Naive B cell (primary cell): ENCODE data around the gene CDC42EP5. TPM values are rescaled to one million over a fixed set of nuclear protein-coding genes. Genes with fewer than 3 reads are reported as not detected.
"Not testable (repeated sequence)": the region's sequence is repeated elsewhere in the genome, so short reads cannot be mapped to it uniquely, and the experiment has no call there.

Experiments used
- ATAC-seq, 2 donors: fragments of 150-1000 bp; cut with Tn5 transposase; 2 replicates each; pipeline ENCODE4 v1.10.0; 2021; ENCODE audit warnings: low read depth in 2 of 2, mild to moderate bottlenecking in 2 of 2, moderate library complexity in 2 of 2
- DNase-seq: peaks from one replicate; pipeline ENCODE4 v3.0.0; 2022
- H3K27ac Mint-ChIP-seq, 6 donors: one replicate each; pipeline ENCODE4 v1.8.0; 2020 to 2022; ENCODE audit warnings: mild to moderate bottlenecking in 6 of 6, mixed read lengths in 6 of 6, moderate library complexity in 5 of 6, inconsistent platforms in 2 of 6
- H3K27me3 Mint-ChIP-seq, 3 donors: one replicate each; pipeline ENCODE4 v1.8.0; 2021 to 2022; ENCODE audit warnings: mixed read lengths in 3 of 3, mild to moderate bottlenecking in 1 of 3
- H3K36me3 Mint-ChIP-seq, 2 donors: one replicate each; pipeline ENCODE4 v1.8.0; 2020 to 2022; ENCODE audit warnings: mixed read lengths in 2 of 2, inconsistent platforms in 1 of 2, mild to moderate bottlenecking in 1 of 2
- H3K4me1 Mint-ChIP-seq, 3 donors: one replicate each; pipeline ENCODE4 v1.8.0; 2020 to 2022; ENCODE audit warnings: mixed read lengths in 3 of 3, inconsistent platforms in 1 of 3, mild to moderate bottlenecking in 1 of 3, moderate library complexity in 1 of 3
- H3K4me3 Mint-ChIP-seq, 8 donors: one replicate each; pipeline ENCODE4 v1.8.0; 2020 to 2022; ENCODE audit warnings: mild to moderate bottlenecking in 8 of 8, mixed read lengths in 8 of 8, moderate library complexity in 8 of 8, inconsistent platforms in 2 of 8
- H3K9me3 Mint-ChIP-seq, 7 donors: one replicate each; pipeline ENCODE4 v1.8.0; 2020 to 2022; ENCODE audit warnings: mixed read lengths in 7 of 7, mild to moderate bottlenecking in 5 of 7, inconsistent platforms in 2 of 7, moderate library complexity in 1 of 7
- polyA plus RNA-seq, 6 donors: library from polyadenylated mRNA; unstranded; fragments of 300-500 nt; fragmentation: Illumina TruSeq; gene quantifications; one replicate each; pipeline ENCODE4 v1.2.3, GENCODE V29; 2021; ENCODE audit warnings: low read depth in 6 of 6

Gene CDC42EP5
- polyA plus RNA-seq, 6 donors from 2014 or later: not detected

- Mint-ChIP-seq H3K27ac (peak overlapping the region; percentile 99 to 100 (median 100)), H3K4me3 (peak overlapping the region; percentile 89 to 99 (median 98)), H3K9me3 (peaks cover 0 to 2% (median 0%) of the 10 kb centered on the region in 7 donors), H3K27me3 (no peaks in the 10 kb centered on the region), H3K4me1 (peaks cover 34 to 51% (median 37%) of the 10 kb centered on the region in 3 donors), H3K36me3 (peaks cover 6 to 15% of the 10 kb centered on the region in 2 donors)
- peak; percentile 7 to 11 for ATAC-seq
- no peak for DNase-seq
These were observed 24.9 kb downstream of the CDC42EP5 start for GRCh38 chr19:54448040-54448773.

GRCh38 chr19:54446349-54446748 lies 26.7 kb downstream of the CDC42EP5 start:
- Mint-ChIP-seq H3K4me3 (peak overlapping the region in 3 of 8 donors; percentile 79 to 98 (median 96)), H3K4me1 (peaks cover 32 to 39% (median 39%) of the 10 kb centered on the region in 3 donors)
- ATAC-seq, H3K36me3 Mint-ChIP-seq, H3K27ac Mint-ChIP-seq, H3K27me3 Mint-ChIP-seq, H3K9me3 Mint-ChIP-seq, DNase-seq: not testable (repeated sequence)

GRCh38 chr19:54444737-54445136 lies 28.4 kb downstream of the CDC42EP5 start:
- Mint-ChIP-seq H3K36me3 (peaks cover 0 to 9% of the 10 kb centered on the region in 2 donors), H3K4me3 (peak overlapping the region in 1 of 8 donors; percentile 27), H3K27me3 (no peaks in the 10 kb centered on the region), H3K9me3 (peaks cover 0 to 2% (median 0%) of the 10 kb centered on the region in 7 donors), H3K27ac (peak overlapping the region in 2 of 6 donors; percentile 15 to 51), H3K4me1 (peaks cover 16 to 23% (median 23%) of the 10 kb centered on the region in 3 donors)
- no peak for DNase-seq
- no peak for ATAC-seq

- no peak overlapping the region for H3K4me3 Mint-ChIP-seq
- peaks cover 1 to 19% (median 5%) of the 10 kb centered on the region in 3 donors for H3K4me1 Mint-ChIP-seq
- peaks cover 0 to 9% of the 10 kb centered on the region in 2 donors for H3K36me3 Mint-ChIP-seq
- no peaks in the 10 kb centered on the region for H3K9me3 Mint-ChIP-seq
- ATAC-seq (no peak), DNase-seq (no peak)
- H3K27me3 Mint-ChIP-seq: no peaks in the 10 kb centered on the region
- H3K27ac Mint-ChIP-seq: no peak overlapping the region
These were observed 32.5 kb downstream of the CDC42EP5 start for GRCh38 chr19:54440641-54441040.

- peaks cover 8 to 19% (median 14%) of the 10 kb centered on the region in 3 donors for H3K4me1 Mint-ChIP-seq
- peak overlapping the region in 2 of 6 donors; percentile 36 to 69 for H3K27ac Mint-ChIP-seq
- H3K27me3 Mint-ChIP-seq: no peaks in the 10 kb centered on the region
- H3K36me3 Mint-ChIP-seq: peaks cover 0 to 9% of the 10 kb centered on the region in 2 donors
- no peak for DNase-seq
- no peak overlapping the region for H3K4me3 Mint-ChIP-seq
- no peaks in the 10 kb centered on the region for H3K9me3 Mint-ChIP-seq
- ATAC-seq: peak; percentile 47 to 59
These were observed 33.8 kb downstream of the CDC42EP5 start for GRCh38 chr19:54439174-54439851.

- ATAC-seq (no peak), DNase-seq (no peak)
- Mint-ChIP-seq H3K4me1 (peaks cover 14 to 24% (median 14%) of the 10 kb centered on the region in 3 donors), H3K36me3 (no peaks in the 10 kb centered on the region), H3K27me3 (no peaks in the 10 kb centered on the region), H3K4me3 (no peak overlapping the region), H3K27ac (peak overlapping the region in 1 of 6 donors; percentile 38), H3K9me3 (no peaks in the 10 kb centered on the region)
These were observed 36.4 kb downstream of the CDC42EP5 start for GRCh38 chr19:54436628-54437252.

- Mint-ChIP-seq H3K36me3 (no peaks in the 10 kb centered on the region), H3K4me3 (no peak overlapping the region), H3K27me3 (peaks cover 0 to 6% (median 2%) of the 10 kb centered on the region in 3 donors), H3K4me1 (peaks cover 18 to 28% (median 19%) of the 10 kb centered on the region in 3 donors), H3K27ac (no peak overlapping the region), H3K9me3 (no peaks in the 10 kb centered on the region)
- no peak for DNase-seq
- no peak for ATAC-seq
These were observed 37.0 kb downstream of the CDC42EP5 start for GRCh38 chr19:54436031-54436523.

- DNase-seq (no peak), ATAC-seq (no peak)
- Mint-ChIP-seq H3K27ac (peak overlapping the region in 1 of 6 donors; percentile 47), H3K4me1 (peaks cover 21 to 30% (median 21%) of the 10 kb centered on the region in 3 donors), H3K27me3 (peaks cover 0 to 9% (median 4%) of the 10 kb centered on the region in 3 donors), H3K9me3 (no peaks in the 10 kb centered on the region), H3K36me3 (no peaks in the 10 kb centered on the region), H3K4me3 (no peak overlapping the region)
These were observed 37.5 kb downstream of the CDC42EP5 start for GRCh38 chr19:54435551-54436016.

GRCh38 chr19:54434873-54435214 lies 38.3 kb downstream of the CDC42EP5 start:
- Mint-ChIP-seq H3K36me3 (no peaks in the 10 kb centered on the region), H3K27ac (no peak overlapping the region), H3K4me3 (peak overlapping the region in 2 of 8 donors; percentile 4 to 15), H3K4me1 (peaks cover 23 to 30% (median 26%) of the 10 kb centered on the region in 3 donors), H3K27me3 (peaks cover 0 to 13% (median 4%) of the 10 kb centered on the region in 3 donors), H3K9me3 (no peaks in the 10 kb centered on the region)
- DNase-seq (no peak), ATAC-seq (no peak)

GRCh38 chr19:54434112-54434872 lies 38.8 kb downstream of the CDC42EP5 start:
- Mint-ChIP-seq H3K4me3 (peak overlapping the region in 2 of 8 donors; percentile 45 to 63), H3K36me3 (no peaks in the 10 kb centered on the region), H3K4me1 (peaks cover 25 to 29% (median 26%) of the 10 kb centered on the region in 3 donors), H3K27me3 (peaks cover 5 to 19% (median 7%) of the 10 kb centered on the region in 3 donors), H3K9me3 (no peaks in the 10 kb centered on the region), H3K27ac (no peak overlapping the region)
- no peak for ATAC-seq
- no peak for DNase-seq

GRCh38 chr19:54433697-54434096 lies 39.4 kb downstream of the CDC42EP5 start:
- H3K36me3 Mint-ChIP-seq: no peaks in the 10 kb centered on the region
- H3K4me3 Mint-ChIP-seq: peak overlapping the region in 1 of 8 donors; percentile 63
- H3K27ac Mint-ChIP-seq: peak overlapping the region in 1 of 6 donors; percentile 44
- H3K9me3 Mint-ChIP-seq: no peaks in the 10 kb centered on the region
- peaks cover 8 to 25% (median 11%) of the 10 kb centered on the region in 3 donors for H3K27me3 Mint-ChIP-seq
- H3K4me1 Mint-ChIP-seq: peaks cover 25 to 31% (median 26%) of the 10 kb centered on the region in 3 donors
- ATAC-seq (no peak), DNase-seq (no peak)

GRCh38 chr19:54432144-54432738 lies 40.9 kb downstream of the CDC42EP5 start:
- Mint-ChIP-seq H3K9me3 (no peaks in the 10 kb centered on the region), H3K4me3 (peak overlapping the region in 2 of 8 donors; percentile 12 to 44), H3K27me3 (peaks cover 8 to 29% (median 13%) of the 10 kb centered on the region in 3 donors), H3K27ac (no peak overlapping the region), H3K4me1 (peaks cover 25 to 27% (median 26%) of the 10 kb centered on the region in 3 donors), H3K36me3 (no peaks in the 10 kb centered on the region)
- ATAC-seq (no peak), DNase-seq (no peak)
